Loucy (cell line): Measurements from ENCODE around the gene PODNL1.

Experiments used
- H2AFZ ChIP-seq: fragments of 200-600 bp; sonication (generic); 2 replicates; pipeline ENCODE4 v1.6.0; 2016; ENCODE audit warnings: antibody characterized with exemption, mild to moderate bottlenecking, low read length, moderate library complexity
- H3F3A ChIP-seq: fragments of 200-600 bp; 2 replicates; pipeline ENCODE4 v1.6.0; 2016; ENCODE audit warnings: antibody characterized with exemption, low read depth, mild to moderate bottlenecking
- H3K27me3 ChIP-seq: fragments of 200-600 bp; sonication (generic); 2 replicates; pipeline ENCODE4 v1.6.1; 2014; ENCODE audit warnings: low read length, mild to moderate bottlenecking; ENCODE audit not compliant: insufficient read depth, poor library complexity, severe bottlenecking
- H3K36me3 ChIP-seq: fragments of 200-600 bp; sonication (generic); 2 replicates; pipeline ENCODE4 v1.6.1; 2016; ENCODE audit warnings: low read length; ENCODE audit not compliant: insufficient read depth
- H3K4me1 ChIP-seq: fragments of 200-600 bp; sonication (generic); 2 replicates; pipeline ENCODE4 v1.5.1; 2014; ENCODE audit warnings: low read length, mild to moderate bottlenecking; ENCODE audit not compliant: insufficient read depth, poor library complexity, severe bottlenecking
- H3K4me2 ChIP-seq: fragments of 200-600 bp; sonication (generic); 2 replicates; pipeline ENCODE4 v1.6.0; 2014; ENCODE audit warnings: antibody characterized with exemption, low read length, low read depth, mild to moderate bottlenecking; ENCODE audit not compliant: poor library complexity, severe bottlenecking
- H3K4me3 ChIP-seq: fragments of 200-600 bp; sonication (generic); 2 replicates; pipeline ENCODE4 v1.5.1; 2014; ENCODE audit warnings: low read length, mild to moderate bottlenecking, mixed read lengths; ENCODE audit not compliant: poor library complexity, severe bottlenecking
- H3K79me2 ChIP-seq: fragments of 200-600 bp; sonication (generic); 2 replicates; pipeline ENCODE4 v1.6.1; 2014; ENCODE audit warnings: low read length; ENCODE audit not compliant: insufficient read depth
- H3K9ac ChIP-seq: fragments of 200-600 bp; sonication (generic); 2 replicates; pipeline ENCODE4 v1.6.0; 2014; ENCODE audit warnings: mild to moderate bottlenecking, low read depth, low read length, moderate library complexity; ENCODE audit not compliant: poor library complexity, severe bottlenecking
- H3K9me2 ChIP-seq: fragments of 200-600 bp; sonication (generic); replicated peaks from 2 replicates; pipeline ENCODE4 v1.6.1; 2016; ENCODE audit warnings: low read depth, low read length, mixed read lengths
- H3K9me3 ChIP-seq: fragments of 200-600 bp; sonication (generic); 2 replicates; pipeline ENCODE4 v1.6.1; 2014; ENCODE audit warnings: mild to moderate bottlenecking, antibody characterized with exemption, low read length, low read depth; ENCODE audit not compliant: insufficient read depth
- H4K20me1 ChIP-seq: fragments of 200-600 bp; sonication (generic); 2 replicates; pipeline ENCODE4 v1.6.0; 2014; ENCODE audit warnings: antibody characterized with exemption, low read length, mild to moderate bottlenecking; ENCODE audit not compliant: insufficient read depth, poor library complexity, severe bottlenecking
- CTCF ChIP-seq: fragments of 200-600 bp; sonication (generic); conservative IDR thresholded peaks from 2 replicates; pipeline ENCODE4 v1.5.1; 2014; ENCODE audit warnings: mild to moderate bottlenecking, antibody characterized with exemption, low read length
- EZH2phosphoT487 ChIP-seq: fragments of 200-600 bp; IDR thresholded peaks from 2 replicates; pipeline ENCODE4 v1.6.1; 2018; ENCODE audit warnings: antibody characterized with exemption, mild to moderate bottlenecking, moderate library complexity, borderline replicate concordance

PODNL1 gene

GRCh38 chr19:13966684-13967128, 28.5 kb upstream of the PODNL1 start:
- no peaks in the 10 kb centered on the region for H3F3A ChIP-seq
- H3K27me3 ChIP-seq, result no peaks in the 10 kb centered on the region
- no peaks in the 10 kb centered on the region for H3K9me2 ChIP-seq
- no peaks in the 10 kb centered on the region for H3K79me2 ChIP-seq
- no peak overlapping the region for H3K4me2 ChIP-seq
- H3K9me3 ChIP-seq, result no peaks in the 10 kb centered on the region
- TF ChIP-seq EZH2phosphoT487 (no peak), CTCF (no peak)
- no peak overlapping the region for H3K4me3 ChIP-seq
- no peak overlapping the region for H2AFZ ChIP-seq
- no peak overlapping the region for H3K9ac ChIP-seq
- H3K36me3 ChIP-seq, result peaks cover 14% of the 10 kb centered on the region; the same call in 1 of the 2 replicates
- H4K20me1 ChIP-seq, result no peaks in the 10 kb centered on the region
- H3K4me1 ChIP-seq, result no peaks in the 10 kb centered on the region

GRCh38 chr19:13965926-13966683, 27.9 kb upstream of the PODNL1 start:
- H3K79me2 ChIP-seq, result no peaks in the 10 kb centered on the region
- no peaks in the 10 kb centered on the region for H3K4me1 ChIP-seq
- H3K4me2 ChIP-seq, result no peak overlapping the region
- H3K27me3 ChIP-seq, result no peaks in the 10 kb centered on the region
- peaks cover 14% of the 10 kb centered on the region; the same call in 1 of the 2 replicates for H3K36me3 ChIP-seq
- no peak overlapping the region for H2AFZ ChIP-seq
- H3F3A ChIP-seq, result no peaks in the 10 kb centered on the region
- H3K4me3 ChIP-seq, result no peak overlapping the region
- TF ChIP-seq CTCF, result no peak
- no peak for TF ChIP-seq EZH2phosphoT487
- no peak overlapping the region for H3K9ac ChIP-seq
- H3K9me2 ChIP-seq, result no peaks in the 10 kb centered on the region
- H4K20me1 ChIP-seq, result no peaks in the 10 kb centered on the region
- H3K9me3 ChIP-seq, result no peaks in the 10 kb centered on the region

GRCh38 chr19:13965377-13965896, 27.2 kb upstream of the PODNL1 start:
- no peak overlapping the region for H3K4me3 ChIP-seq
- H3K36me3 ChIP-seq, result peaks cover 17% of the 10 kb centered on the region; the same call in 1 of the 2 replicates
- no peaks in the 10 kb centered on the region for H3K27me3 ChIP-seq
- no peak overlapping the region for H3K4me2 ChIP-seq
- no peaks in the 10 kb centered on the region for H3K79me2 ChIP-seq
- no peaks in the 10 kb centered on the region for H4K20me1 ChIP-seq
- no peaks in the 10 kb centered on the region for H3K9me2 ChIP-seq
- TF ChIP-seq CTCF, result no peak
- TF ChIP-seq EZH2phosphoT487, result no peak
- H3K4me1 ChIP-seq, result no peaks in the 10 kb centered on the region
- no peak overlapping the region for H3K9ac ChIP-seq
- no peaks in the 10 kb centered on the region for H3K9me3 ChIP-seq
- H2AFZ ChIP-seq, result no peak overlapping the region
- no peaks in the 10 kb centered on the region for H3F3A ChIP-seq
